Activated naive CD4-positive, alpha-beta T cell treated with anti-CD3 and anti-CD28 coated beads, Interleukin-2, amount 50 U/mL, for 16 hours (primary cell): ENCODE results near the gene ARID2.

Experiments used
- DNase-seq: peaks from one replicate; pipeline ENCODE4 v3.0.0-alpha.2; 2020

ARID2 gene

GRCh38 chr12:45725631-45726602, 3.6 kb upstream of the ARID2 start:
- no peak for DNase-seq

DNA sequence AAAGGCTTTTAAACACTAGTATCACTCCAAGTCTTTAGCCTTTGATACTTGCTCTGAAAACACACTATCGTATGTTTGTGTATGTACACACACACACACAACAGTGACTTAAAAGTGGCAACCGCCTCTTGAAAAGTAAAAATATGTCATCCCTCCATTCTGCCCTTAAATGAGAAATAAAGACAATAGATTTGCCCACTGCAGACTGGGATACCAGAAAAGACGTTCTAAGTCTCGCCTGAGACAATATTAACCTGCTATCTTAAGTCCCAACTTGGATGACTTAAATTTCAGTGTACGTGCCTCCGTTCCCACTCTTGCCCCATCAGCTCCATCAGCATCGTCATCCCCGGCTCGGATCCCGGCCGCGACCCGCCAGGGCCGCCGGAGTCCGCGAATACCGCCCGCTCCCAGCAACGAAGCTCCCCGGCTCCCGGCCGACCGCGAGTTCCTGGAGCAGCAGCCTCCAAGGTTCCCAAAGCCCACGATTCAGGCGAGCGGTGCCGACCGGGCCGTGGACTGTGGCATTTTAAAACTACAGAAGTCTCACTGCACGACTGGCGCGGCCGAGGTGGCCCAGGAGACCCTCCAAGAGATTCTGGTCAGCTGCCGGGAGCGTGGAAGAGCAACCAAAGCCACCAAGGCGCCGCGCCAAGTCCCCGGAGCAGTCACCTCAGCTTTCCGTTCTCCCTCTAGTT, 2.8 kb upstream of the ARID2 start:
- DNase-seq = peak; percentile 35

DNA sequence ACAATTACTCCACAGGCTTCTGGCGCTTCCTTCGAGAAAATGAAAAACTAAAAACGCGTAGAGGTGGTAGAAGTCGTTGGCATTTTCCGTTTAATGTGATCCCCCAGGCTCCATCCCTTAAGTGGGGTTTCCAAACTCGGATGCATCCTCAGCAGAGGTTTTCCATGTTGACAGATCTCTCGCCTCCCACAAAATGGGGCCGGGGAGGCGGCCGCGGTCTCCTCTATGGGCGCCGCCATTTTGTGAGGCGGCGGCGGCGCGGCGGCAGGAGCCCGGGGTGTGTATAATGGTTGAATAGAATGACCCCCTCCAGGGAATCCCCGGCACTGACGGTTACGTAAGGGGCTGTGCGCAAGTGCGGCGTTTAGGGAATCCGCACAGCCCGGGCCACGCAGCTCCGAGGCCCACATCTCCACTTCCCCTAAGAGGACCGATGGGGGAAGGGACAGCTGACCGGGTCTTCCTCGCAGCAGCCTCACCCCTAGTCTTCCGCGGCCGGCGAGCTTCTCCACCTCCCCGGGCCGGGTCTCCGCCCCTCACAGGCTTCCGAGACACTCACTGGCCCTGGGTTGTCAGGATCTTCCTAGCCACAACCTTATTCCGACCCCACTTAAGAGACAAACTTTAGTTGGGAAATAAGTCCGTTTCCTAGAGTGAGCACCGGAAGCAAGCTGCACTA, 2.1 kb upstream of the ARID2 start:
- peak; percentile 88 for DNase-seq

DNA sequence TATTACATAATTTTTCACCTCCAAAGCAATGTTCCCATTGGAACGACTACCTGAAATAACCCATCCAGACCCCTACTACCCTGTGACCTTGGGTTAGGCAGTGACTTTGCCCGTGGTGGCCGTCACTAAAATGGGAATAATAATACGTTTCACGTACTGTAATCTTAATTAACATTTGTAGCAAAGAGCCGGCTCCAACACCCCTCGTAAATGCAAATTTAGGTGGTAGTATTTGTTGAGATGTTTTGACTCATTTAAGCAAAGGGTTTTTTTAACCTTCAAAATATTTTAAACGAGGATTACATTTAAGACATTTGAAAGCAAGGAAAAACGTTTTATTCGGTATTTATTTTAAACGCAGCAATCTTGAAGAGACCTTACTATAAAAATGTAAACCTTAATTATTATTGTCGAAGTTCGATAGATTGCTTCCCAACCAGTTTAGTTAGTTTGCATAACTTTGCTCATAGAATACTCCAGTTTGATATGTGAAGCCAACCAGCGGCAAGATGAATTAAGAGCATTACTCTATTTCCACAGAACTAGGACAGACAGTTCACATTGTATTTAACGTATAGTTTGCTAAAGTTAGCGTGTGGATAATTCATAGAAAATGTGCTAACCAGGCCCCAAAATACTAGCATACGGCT, 1.4 kb upstream of the ARID2 start:
- DNase-seq = peak; percentile 15

- peak; percentile 95 for DNase-seq
Observed at GRCh38 chr12:45728630-45729232, 775 bp upstream of the ARID2 start.

DNA sequence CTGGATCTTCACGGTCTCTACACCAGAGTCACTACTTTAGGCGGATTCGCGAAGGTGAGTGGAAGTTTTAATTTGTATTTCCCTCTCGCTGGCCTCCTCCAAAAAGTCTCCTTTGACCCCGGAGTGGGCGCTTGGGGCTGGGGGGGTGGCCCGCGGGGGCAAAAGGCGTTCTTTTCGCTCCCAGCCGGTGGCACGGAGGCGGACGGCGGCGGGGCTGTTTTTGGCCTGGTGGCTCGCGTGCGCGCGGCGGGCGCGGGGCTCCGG, 510 bp downstream of the ARID2 start:
- peak; percentile 53 for DNase-seq

DNA sequence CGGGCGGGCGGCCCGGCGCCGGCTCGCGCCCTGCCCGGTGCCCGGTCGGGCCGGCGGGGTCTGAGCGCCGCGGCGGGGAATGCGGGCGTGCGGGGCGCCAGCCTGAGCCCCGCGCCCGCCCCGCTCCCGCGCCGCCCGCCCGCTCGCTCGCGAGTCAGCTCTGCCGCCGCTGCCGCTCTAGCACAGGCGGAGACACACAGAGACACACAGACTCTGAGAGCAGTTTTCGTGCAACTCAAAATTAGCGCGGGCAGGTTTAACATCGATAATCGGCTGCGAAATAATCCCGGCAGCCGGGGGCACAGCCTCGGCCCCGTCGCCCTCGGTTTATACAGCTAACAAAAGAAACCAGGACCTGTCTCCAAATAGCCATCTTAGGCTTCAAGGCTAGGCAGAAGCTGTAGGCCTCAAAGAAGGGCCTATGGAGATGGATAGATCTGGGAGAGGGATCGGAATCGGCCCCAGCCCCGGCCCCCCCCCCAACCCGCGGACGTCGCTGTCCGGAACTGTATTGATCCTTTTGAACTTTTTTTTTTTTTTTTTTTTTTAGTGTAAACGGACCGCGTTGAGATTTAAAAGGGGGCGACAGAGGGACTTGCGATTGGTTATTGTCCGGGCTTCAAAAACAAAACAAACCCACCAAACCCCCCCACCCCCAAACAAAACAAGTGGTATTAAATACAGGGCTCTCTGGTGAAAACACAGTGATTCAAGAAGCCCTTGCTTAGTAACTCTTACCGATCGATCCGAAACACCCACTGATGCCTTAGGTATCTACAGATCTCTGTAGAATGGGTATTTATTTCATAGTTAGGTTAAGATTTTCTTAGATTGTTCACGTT, 1.1 kb downstream of the ARID2 start:
- peak; percentile 69 for DNase-seq

DNA sequence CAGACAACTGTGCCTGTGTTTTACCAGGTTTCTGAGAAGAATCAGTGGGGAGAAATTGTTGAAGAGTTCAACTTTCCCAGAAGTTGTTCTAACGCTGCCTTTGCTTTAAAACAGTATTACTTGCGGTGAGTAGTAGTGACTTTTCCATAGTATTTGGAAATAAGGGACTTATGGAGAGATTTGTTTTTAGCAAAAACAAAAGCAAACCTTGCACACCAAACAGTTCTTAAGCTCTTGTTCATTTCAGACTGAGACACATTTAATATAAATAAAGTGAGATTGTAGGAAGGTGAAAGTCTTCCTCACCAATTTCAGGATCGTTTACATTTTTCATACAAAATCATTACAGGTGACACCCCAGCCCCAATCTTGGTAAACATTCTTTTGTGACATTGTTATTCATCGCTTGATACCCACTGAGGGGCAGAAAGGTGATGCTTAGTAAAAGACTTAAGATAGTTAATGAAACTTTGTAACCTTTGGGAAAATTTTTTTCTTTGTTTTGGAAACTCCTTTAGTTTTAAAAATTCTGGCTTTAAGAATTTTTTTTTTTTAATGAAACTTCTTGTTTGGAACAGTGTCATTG, 1.8 kb downstream of the ARID2 start:
- no peak for DNase-seq

DNA sequence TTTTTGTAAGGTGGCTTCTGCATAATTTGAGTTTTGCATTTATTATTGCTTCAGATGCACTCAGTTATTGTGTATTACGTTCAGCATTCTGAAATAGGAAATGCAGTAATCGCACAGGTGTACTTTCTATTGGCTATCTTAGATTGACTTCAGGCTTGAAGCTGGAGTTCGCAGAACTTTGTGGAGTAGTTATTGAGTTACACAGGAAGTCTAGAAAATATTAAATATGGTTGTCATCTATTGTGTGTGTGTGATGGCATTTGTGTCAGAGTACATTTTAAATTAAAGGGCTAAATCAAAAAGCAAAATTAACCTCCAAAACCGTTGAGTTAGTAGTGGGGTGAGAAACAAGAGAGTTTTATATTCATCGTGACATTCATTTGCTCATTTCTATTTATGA, 2.7 kb downstream of the ARID2 start:
- no peak for DNase-seq

DNA sequence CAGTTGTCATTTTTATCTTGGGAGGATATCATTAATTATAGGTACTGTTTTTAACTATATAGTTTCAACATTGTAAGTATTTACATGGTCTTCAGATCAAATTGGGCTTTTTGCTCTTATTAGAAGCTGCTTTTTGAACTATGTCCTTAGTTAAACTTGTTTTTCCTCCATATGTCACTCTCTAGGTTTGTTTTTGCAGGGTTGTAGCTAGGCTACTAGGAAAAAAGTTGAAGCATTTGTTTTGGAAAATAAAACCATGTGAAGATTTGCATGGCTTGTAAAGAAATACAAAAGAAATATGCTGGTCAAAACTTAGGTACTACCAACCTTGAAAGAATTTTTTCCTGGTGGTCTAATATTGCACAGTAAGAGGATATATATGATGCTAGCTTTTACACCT, 3.4 kb downstream of the ARID2 start:
- DNase-seq = no peak

GRCh38 chr12:45737638-45738037, 8.1 kb downstream of the ARID2 start:
- DNase-seq = no peak

- no peak for DNase-seq
Observed at GRCh38 chr12:45742590-45742989, 13.1 kb downstream of the ARID2 start.

GRCh38 chr12:45743247-45743646, 13.7 kb downstream of the ARID2 start:
- DNase-seq = no peak

GRCh38 chr12:45745861-45746277, 16.4 kb downstream of the ARID2 start:
- DNase-seq = no peak

DNA sequence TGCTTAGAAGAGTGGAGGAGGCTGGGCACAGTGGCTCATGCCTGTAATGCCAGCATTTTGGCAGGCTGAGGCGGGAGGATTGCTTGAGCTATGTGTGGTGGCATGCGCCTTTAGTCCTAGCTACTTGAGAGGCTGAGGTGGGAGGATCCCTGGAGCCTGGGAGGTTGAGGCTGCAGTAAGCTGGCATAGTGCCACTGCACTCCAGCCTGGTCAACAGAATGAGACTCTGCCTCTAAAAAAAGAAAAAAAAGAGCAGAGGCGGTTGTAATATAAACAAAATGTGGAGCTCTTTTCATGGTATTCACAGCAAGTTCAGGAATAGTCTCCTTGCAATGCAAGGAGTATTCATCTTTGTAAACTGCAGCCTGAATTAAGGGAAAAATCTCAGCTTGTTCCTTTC, 27.2 kb downstream of the ARID2 start:
- DNase-seq = no peak

- DNase-seq = no peak
Observed at GRCh38 chr12:45757172-45757571, 27.7 kb downstream of the ARID2 start.

GRCh38 chr12:45760333-45760732, 30.8 kb downstream of the ARID2 start:
- DNase-seq = no peak

DNA sequence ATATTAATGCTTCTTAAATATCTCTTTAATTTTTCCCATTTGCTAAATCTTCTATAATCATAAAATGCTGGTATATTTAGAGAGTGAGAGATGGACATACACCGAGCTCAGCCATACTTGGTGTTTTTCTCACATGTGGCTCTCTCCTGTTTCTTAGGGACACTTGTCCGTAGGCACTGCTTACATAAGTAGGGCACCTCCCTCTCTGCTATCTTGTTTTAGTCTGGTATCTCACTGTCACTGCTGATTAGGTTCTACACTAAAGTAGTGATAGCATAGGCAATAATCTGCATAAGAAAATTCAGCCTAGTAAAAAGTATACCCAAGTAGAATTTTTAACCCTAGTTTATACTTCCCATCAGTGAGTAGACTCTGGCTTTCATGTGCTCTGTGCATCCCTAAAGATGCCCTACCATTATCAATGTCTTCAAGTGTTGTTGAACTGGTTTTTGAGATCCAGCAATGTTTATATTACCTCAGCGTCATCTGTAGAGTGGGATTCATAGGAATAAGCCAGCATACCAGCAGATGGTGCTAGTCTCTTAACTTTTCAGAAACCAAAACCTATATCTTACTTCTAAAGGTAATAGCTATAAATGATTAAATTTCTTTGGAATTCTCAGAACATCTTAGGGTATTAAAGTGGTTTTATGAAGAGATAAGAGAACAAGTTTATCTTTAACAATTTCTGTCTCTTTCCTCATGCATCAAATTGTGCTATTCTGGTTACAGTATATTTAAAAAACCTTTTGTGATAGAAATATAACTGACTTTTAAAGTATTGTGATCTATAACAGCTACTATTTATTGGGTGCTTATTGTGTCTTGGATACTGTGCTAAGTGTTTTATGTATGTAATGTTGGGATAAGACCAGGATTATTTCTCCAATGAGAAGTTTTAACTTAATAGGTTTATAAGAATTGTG, 32.9 kb downstream of the ARID2 start:
- DNase-seq = no peak

DNA sequence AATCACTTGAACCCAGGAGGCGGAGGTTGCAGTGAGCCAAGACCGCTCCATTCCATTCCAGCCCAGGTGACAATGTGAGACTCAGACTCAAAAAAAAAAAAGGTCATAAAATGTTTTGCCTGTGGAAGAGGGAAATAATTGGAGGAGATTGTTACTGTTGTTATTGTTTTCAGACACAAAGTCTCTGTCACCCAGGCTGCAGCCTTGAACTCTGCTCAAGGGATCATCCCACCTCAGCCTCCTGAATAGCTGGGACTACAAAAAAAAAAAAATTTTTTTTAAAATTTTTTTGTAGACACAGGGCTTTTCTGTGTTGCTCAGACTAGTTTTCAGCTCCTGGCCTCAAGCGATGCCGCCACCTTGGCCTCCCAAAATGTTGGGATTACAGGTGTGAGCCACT, 33.9 kb downstream of the ARID2 start:
- DNase-seq = no peak

DNA sequence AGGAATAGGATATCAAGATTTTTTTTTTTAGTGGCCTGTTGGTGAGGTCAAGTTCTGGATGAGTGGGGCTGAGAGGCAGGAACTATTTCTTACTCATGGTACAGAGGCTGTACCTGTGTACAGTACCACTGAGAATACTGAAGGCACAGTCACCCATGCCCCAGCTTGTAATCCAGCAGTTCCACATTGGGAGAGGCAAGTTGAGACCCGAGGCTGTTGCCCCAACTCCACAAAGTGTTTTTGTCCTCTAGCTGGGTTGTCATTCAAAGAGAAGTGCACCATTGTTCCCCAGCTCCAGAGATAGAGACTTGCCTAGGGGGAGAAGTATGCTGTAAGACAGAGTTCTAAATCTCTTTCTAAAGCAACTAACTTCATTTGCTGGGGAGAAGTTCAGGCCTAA, 38.7 kb downstream of the ARID2 start:
- DNase-seq = no peak
